Suprapubic skin (tissue), 4 donors: ENCODE results near the gene IFI27. TPM values are rescaled to one million over a fixed set of nuclear protein-coding genes. Genes with fewer than 3 reads are reported as not detected.
A peak's percentile ranks its signal among the peaks of the same experiment; 100 is the strongest.

ENCODE experiments used
- DNase-seq, 2 donors: peaks; one replicate each; pipeline ENCODE4 v3.0.0-alpha.2; 2019; ENCODE audit warnings: low spot score in 2 of 2
- H3K27ac ChIP-seq: fragments of 200-600 bp; sonication (generic); one replicate; pipeline ENCODE4 v1.5.1; 2019
- H3K27me3 ChIP-seq: fragments of 200-600 bp; sonication (generic); one replicate; pipeline ENCODE4 v1.5.1; 2019
- H3K36me3 ChIP-seq: fragments of 200-600 bp; sonication (generic); one replicate; pipeline ENCODE4 v1.5.1; 2019
- H3K4me1 ChIP-seq: fragments of 200-600 bp; sonication (generic); one replicate; pipeline ENCODE4 v1.5.1; 2019
- H3K4me3 ChIP-seq: fragments of 200-600 bp; sonication (generic); one replicate; pipeline ENCODE4 v1.5.1; 2019; ENCODE audit warnings: mild to moderate bottlenecking
- H3K9me3 ChIP-seq: fragments of 200-600 bp; sonication (generic); one replicate; pipeline ENCODE4 v1.5.1; 2019
- EP300 ChIP-seq: sonication (generic); formaldehyde crosslinking; IDR thresholded peaks from one replicate; pipeline ENCODE4 v1.6.1; 2017; ENCODE audit warnings: antibody characterized with exemption
- POLR2A ChIP-seq, 2 donors: fragments of 450-650 bp; IDR thresholded peaks; one replicate each; pipeline ENCODE4 v1.6.1; 2017; ENCODE audit warnings: antibody characterized with exemption in 2 of 2, mild to moderate bottlenecking in 2 of 2, moderate library complexity in 2 of 2
- POLR2AphosphoS5 ChIP-seq, 3 donors: sonication (generic); formaldehyde crosslinking; IDR thresholded peaks; one replicate each; pipeline ENCODE4 v1.6.1; 2017; ENCODE audit warnings: antibody characterized with exemption in 3 of 3
- WGBS: methylation state at CpG from one replicate; pipeline ENCODE4 v1.1.5; 2018; 5-methylcytosine and 5-hydroxymethylcytosine counted together
- total RNA-seq, 4 donors: library from RNA; depleted of rRNA; stranded (reverse); fragments of >200 nt; gene quantifications; one replicate each; pipeline ENCODE4 v1.1.0, GENCODE V29; 2016
- TF ChIP-seq, protein P1 (sequence below), 2 donors: fragments of 200-600 bp in 1 of 2; fragments of 450-650 bp in 1 of 2; sonication (generic) in 1 of 2; IDR thresholded peaks; one replicate each; pipeline ENCODE4 v1.5.1; 2016 to 2019; ENCODE audit warnings: antibody characterized with exemption in 2 of 2, mild to moderate bottlenecking in 1 of 2, moderate library complexity in 1 of 2

Gene IFI27
- total RNA-seq, 4 donors from 2014 or later, result 26.9 to 197 (median 142) TPM

GRCh38 chr14:94112513-94113063 is 2.1 kb downstream of the IFI27 start:
- peak overlapping the region; percentile 34 for H3K27ac ChIP-seq
- H3K4me1 ChIP-seq, result peaks cover 51% of the 10 kb centered on the region
- peak overlapping the region; percentile 35 for H3K4me3 ChIP-seq
- WGBS, result 67% methylated on average over 6 of the region's 6 CpGs
- H3K9me3 ChIP-seq, result no peaks in the 10 kb centered on the region
- TF ChIP-seq POLR2A (IDR thresholded peaks at IDR 0.05), result no peak
- TF ChIP-seq, protein P1, sequence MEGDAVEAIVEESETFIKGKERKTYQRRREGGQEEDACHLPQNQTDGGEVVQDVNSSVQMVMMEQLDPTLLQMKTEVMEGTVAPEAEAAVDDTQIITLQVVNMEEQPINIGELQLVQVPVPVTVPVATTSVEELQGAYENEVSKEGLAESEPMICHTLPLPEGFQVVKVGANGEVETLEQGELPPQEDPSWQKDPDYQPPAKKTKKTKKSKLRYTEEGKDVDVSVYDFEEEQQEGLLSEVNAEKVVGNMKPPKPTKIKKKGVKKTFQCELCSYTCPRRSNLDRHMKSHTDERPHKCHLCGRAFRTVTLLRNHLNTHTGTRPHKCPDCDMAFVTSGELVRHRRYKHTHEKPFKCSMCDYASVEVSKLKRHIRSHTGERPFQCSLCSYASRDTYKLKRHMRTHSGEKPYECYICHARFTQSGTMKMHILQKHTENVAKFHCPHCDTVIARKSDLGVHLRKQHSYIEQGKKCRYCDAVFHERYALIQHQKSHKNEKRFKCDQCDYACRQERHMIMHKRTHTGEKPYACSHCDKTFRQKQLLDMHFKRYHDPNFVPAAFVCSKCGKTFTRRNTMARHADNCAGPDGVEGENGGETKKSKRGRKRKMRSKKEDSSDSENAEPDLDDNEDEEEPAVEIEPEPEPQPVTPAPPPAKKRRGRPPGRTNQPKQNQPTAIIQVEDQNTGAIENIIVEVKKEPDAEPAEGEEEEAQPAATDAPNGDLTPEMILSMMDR (IDR thresholded peaks at IDR 0.05), result no peak
- no peak for TF ChIP-seq POLR2AphosphoS5 (IDR thresholded peaks at IDR 0.05)
- TF ChIP-seq EP300, result no peak
- DNase-seq, result peak in 1 of 2 donors; percentile 49
- no peaks in the 10 kb centered on the region for H3K27me3 ChIP-seq
- H3K36me3 ChIP-seq, result no peaks in the 10 kb centered on the region

- peak in 1 of 2 donors; percentile 14 for DNase-seq
- Histone ChIP-seq H3K27ac (peak overlapping the region; percentile 34), H3K9me3 (no peaks in the 10 kb centered on the region), H3K4me3 (no peak overlapping the region), H3K4me1 (peaks cover 51% of the 10 kb centered on the region), H3K36me3 (no peaks in the 10 kb centered on the region), H3K27me3 (no peaks in the 10 kb centered on the region)
- TF ChIP-seq POLR2A (IDR thresholded peaks at IDR 0.05) (no peak), EP300 (no peak), POLR2AphosphoS5 (IDR thresholded peaks at IDR 0.05) (no peak)
- TF ChIP-seq, protein P1 (IDR thresholded peaks at IDR 0.05), result no peak
- 56% methylated on average over 7 of the region's 7 CpGs for WGBS
Observed at GRCh38 chr14:94113073-94113472, 2.5 kb downstream of the IFI27 start.

- DNase-seq, result peak in 1 of 2 donors; percentile 57
- Histone ChIP-seq H3K27me3 (no peaks in the 10 kb centered on the region), H3K4me3 (no peak overlapping the region), H3K27ac (peak overlapping the region; percentile 34), H3K36me3 (no peaks in the 10 kb centered on the region), H3K9me3 (no peaks in the 10 kb centered on the region), H3K4me1 (peaks cover 51% of the 10 kb centered on the region)
- TF ChIP-seq EP300 (no peak), POLR2A (IDR thresholded peaks at IDR 0.05) (no peak), POLR2AphosphoS5 (IDR thresholded peaks at IDR 0.05) (no peak)
- TF ChIP-seq, protein P1 (IDR thresholded peaks at IDR 0.05), result no peak
- 54% methylated on average over 6 of the region's 6 CpGs for WGBS
Observed at GRCh38 chr14:94113490-94113889, 3.0 kb downstream of the IFI27 start.

DNA sequence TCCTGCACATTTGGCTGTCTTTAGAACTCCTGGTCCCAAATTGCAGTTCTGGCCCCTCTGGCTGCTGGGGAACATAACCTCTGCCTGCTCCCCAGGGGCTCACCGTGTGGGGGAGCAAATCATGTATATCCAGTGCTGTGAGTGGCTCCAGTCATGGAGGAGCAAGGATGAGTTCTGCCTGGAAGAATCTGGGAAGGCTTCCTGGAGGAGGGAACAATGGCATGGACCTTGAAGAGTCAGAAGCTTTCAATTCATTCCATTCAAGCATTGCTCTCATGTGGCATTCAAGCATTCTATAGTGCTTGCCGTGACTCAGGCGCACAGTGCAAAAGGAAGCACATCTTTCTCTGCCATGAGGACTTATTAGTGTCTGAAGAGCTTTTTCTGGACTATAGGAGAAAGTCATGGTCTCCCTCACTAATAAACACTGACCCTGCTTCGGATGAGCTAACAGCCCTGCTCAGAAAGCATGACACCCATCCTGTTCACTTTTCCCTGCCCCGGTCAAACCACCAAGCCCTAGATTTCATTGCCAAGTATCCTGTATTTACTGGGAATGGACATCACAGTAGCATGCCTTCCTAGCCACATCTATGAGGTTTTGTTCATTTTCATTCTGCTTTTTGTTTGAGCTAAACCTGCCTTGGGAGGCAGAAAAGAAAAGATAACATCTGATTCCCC is 3.5 kb downstream of the IFI27 start:
- peak overlapping the region; percentile 34 for H3K27ac ChIP-seq
- H3K4me1 ChIP-seq, result peaks cover 48% of the 10 kb centered on the region
- TF ChIP-seq, protein P1 (IDR thresholded peaks at IDR 0.05), result no peak
- no peak for TF ChIP-seq POLR2AphosphoS5 (IDR thresholded peaks at IDR 0.05)
- TF ChIP-seq POLR2A (IDR thresholded peaks at IDR 0.05), result no peak
- no peak for TF ChIP-seq EP300
- no peaks in the 10 kb centered on the region for H3K36me3 ChIP-seq
- no peak overlapping the region for H3K4me3 ChIP-seq
- peak in 1 of 2 donors; percentile 40 for DNase-seq
- 79% methylated on average over 5 of the region's 5 CpGs for WGBS
- H3K9me3 ChIP-seq, result no peaks in the 10 kb centered on the region
- no peaks in the 10 kb centered on the region for H3K27me3 ChIP-seq

DNA sequence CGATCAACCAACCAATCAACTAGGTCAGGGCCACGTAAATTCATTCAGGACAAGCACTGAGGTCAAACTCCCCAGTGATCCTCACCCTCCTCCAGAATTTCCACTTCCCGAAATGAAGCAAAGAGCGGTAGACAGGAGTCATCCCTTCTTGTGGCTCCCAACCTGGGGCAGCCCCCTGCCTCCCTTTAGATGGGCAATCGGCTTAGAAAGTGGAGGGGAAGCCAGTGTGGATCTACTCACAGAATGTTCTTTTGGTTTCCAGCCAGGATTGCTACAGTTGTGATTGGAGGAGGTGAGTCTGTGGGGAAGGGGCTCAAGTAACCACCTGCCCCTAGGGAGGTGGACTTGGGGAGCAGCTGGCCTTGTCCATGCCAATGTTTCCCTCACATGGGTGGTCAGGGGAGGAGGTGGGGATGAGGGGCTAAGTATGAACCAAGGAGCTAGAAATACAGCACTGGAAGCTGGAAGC is 4.1 kb downstream of the IFI27 start:
- peak; percentile 29 to 52 for DNase-seq
- Histone ChIP-seq H3K9me3 (peaks cover 5% of the 10 kb centered on the region), H3K27ac (peak overlapping the region; percentile 46), H3K4me1 (peaks cover 42% of the 10 kb centered on the region), H3K27me3 (no peaks in the 10 kb centered on the region), H3K36me3 (no peaks in the 10 kb centered on the region), H3K4me3 (no peak overlapping the region)
- TF ChIP-seq POLR2A (IDR thresholded peaks at IDR 0.05), result no peak
- TF ChIP-seq, protein P1 (IDR thresholded peaks at IDR 0.05), result no peak
- no peak for TF ChIP-seq POLR2AphosphoS5 (IDR thresholded peaks at IDR 0.05)
- TF ChIP-seq EP300, result no peak
- WGBS, result 74% methylated on average over 5 of the region's 5 CpGs
